ENCODE results near the gene SLC36A3. TPM values are rescaled to one million over a fixed set of nuclear protein-coding genes. Genes with fewer than 3 reads are reported as not detected.

SLC36A3 gene
- total RNA-seq, 1 experiment from 2014 or later, result not detected

GRCh38 chr5:151245680-151246219, 57.8 kb downstream of the SLC36A3 start:
- Mint-ChIP-seq H3K4me1 (peaks cover 19% of the 10 kb centered on the region), H3K36me3 (no peaks in the 10 kb centered on the region), H3K4me3 (no peak overlapping the region), H3K9me3 (no peaks in the 10 kb centered on the region), H3K27me3 (ENCODE audit: low read depth) (peaks cover 6% of the 10 kb centered on the region), H3K27ac (no peak overlapping the region)
- no peak for TF ChIP-seq JUN (CRISPR knock-in tag; IDR thresholded peaks at IDR 0.05)
- TF ChIP-seq ZNF317 (CRISPR knock-in tag; IDR thresholded peaks at IDR 0.05; ENCODE audit: borderline replicate concordance, low read depth), result no peak
- no peak for TF ChIP-seq ZBTB21 (CRISPR knock-in tag; IDR thresholded peaks at IDR 0.05; ENCODE audit: borderline replicate concordance)
- TF ChIP-seq IRF1 (CRISPR knock-in tag; IDR thresholded peaks at IDR 0.05), result no peak
- no peak for TF ChIP-seq CREB1 (CRISPR knock-in tag; IDR thresholded peaks at IDR 0.05)
- no peak for TF ChIP-seq FOXJ3 (CRISPR knock-in tag; IDR thresholded peaks at IDR 0.05; ENCODE audit: borderline replicate concordance)
- TF ChIP-seq AR (CRISPR knock-in tag; IDR thresholded peaks at IDR 0.05), result no peak
- TF ChIP-seq TEAD4 (CRISPR knock-in tag; IDR thresholded peaks at IDR 0.05), result no peak
- no peak for TF ChIP-seq E2F5 (CRISPR knock-in tag; IDR thresholded peaks at IDR 0.05)
- POLR2A ChIA-PET, result no interaction called here
- CTCF ChIA-PET, result no interaction called here
- DNase-seq (ENCODE audit: low spot score) (no peak), ATAC-seq (no peak)

- POLR2A ChIA-PET, result no interaction called here
- ATAC-seq, result no peak
- no peak overlapping the region for H3K4me3 Mint-ChIP-seq
- no peak for DNase-seq (ENCODE audit: low spot score)
- H3K36me3 Mint-ChIP-seq, result no peaks in the 10 kb centered on the region
- CTCF ChIA-PET, result no interaction called here
- peaks cover 6% of the 10 kb centered on the region for H3K27me3 Mint-ChIP-seq (ENCODE audit: low read depth)
- H3K4me1 Mint-ChIP-seq, result peaks cover 18% of the 10 kb centered on the region
- no peak overlapping the region for H3K27ac Mint-ChIP-seq
- peaks cover 3% of the 10 kb centered on the region; the same call in 1 of the 2 replicates for H3K9me3 Mint-ChIP-seq
- TF ChIP-seq ERG (CRISPR knock-in tag; IDR thresholded peaks at IDR 0.05) (no peak), ATF2 (CRISPR knock-in tag; IDR thresholded peaks at IDR 0.05; ENCODE audit: borderline replicate concordance, low read depth) (no peak), ELF4 (CRISPR knock-in tag; IDR thresholded peaks at IDR 0.05; ENCODE audit: low read depth) (no peak), KAT7 (CRISPR knock-in tag; IDR thresholded peaks at IDR 0.05; ENCODE audit: borderline replicate concordance) (no peak), E2F1 (CRISPR knock-in tag; IDR thresholded peaks at IDR 0.05) (no peak), NR2C2 (CRISPR knock-in tag; IDR thresholded peaks at IDR 0.05) (no peak), ZSCAN18 (CRISPR knock-in tag; IDR thresholded peaks at IDR 0.05) (no peak), ZNF671 (CRISPR knock-in tag; IDR thresholded peaks at IDR 0.05) (no peak), CREM (CRISPR knock-in tag; IDR thresholded peaks at IDR 0.05) (no peak), TEAD4 (CRISPR knock-in tag; IDR thresholded peaks at IDR 0.05) (no peak), HMGA2 (CRISPR knock-in tag; IDR thresholded peaks at IDR 0.05) (no peak), ARID4B (CRISPR knock-in tag; IDR thresholded peaks at IDR 0.05; ENCODE audit: borderline replicate concordance) (no peak), ZNF423 (CRISPR knock-in tag; IDR thresholded peaks at IDR 0.05) (no peak)
Measured at GRCh38 chr5:151244206-151244605, 59.4 kb downstream of the SLC36A3 start.

All from WTC11 (cell line).